ENCODE results near the gene SLC27A6.

SLC27A6 gene

DNA sequence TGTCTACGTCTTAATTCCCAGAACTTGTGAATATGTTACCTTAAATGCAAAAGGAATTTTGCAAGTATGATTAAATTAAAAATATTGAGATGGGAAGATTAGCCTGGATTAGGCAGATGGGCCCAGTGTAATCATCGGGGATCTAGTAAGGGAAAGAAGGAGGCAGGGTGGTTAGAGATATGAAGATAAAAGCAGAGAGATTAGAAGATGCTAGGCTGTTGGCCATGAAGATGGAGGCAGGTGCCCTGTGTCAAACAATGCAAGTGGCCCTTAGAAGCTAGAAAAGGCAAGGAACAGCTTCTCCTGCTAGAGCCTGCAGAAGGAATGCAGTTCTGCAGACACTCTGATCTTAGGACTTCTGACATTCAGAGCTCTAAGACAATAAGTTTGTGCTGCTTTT, 100.4 kb downstream of the SLC27A6 start:
- DNase-seq = no peak

DNA sequence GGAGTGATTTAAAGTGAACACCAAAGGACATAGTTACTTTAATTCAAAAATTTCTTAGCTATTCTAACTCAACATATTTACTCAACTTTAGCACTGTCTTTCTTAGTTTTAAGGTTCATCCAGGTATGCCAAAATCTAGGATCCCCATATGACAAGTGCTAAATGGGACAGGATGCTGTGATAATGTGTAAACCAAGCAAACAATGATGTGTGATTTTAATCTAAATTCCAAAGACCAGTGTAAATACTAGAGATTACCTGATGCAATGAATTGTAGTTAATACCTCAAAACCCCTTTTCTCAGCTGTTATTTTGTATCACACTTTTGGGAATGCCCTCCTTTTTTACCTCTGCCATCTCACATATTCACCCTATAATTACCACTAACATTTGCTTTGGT, 102.5 kb downstream of the SLC27A6 start:
- no peak for DNase-seq

DNA sequence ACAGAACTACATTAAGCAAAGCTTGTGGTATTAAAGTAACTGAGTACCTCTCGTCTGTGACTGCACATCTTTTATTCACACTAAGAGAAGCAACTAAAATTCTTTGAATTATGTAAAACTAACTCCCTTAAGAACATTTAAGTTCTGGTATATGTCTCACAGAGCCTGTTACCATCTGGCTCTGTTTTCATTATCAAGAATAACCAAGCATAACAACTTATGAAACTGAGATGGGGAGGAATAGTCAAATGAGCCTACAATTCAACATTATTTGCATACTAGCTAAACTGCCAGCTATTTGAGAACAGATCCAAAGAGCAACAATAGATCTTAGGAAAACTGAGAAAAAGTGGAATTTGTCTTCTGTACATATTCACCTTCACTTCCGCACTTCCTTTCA, 104.0 kb downstream of the SLC27A6 start:
- no peak for DNase-seq

DNA sequence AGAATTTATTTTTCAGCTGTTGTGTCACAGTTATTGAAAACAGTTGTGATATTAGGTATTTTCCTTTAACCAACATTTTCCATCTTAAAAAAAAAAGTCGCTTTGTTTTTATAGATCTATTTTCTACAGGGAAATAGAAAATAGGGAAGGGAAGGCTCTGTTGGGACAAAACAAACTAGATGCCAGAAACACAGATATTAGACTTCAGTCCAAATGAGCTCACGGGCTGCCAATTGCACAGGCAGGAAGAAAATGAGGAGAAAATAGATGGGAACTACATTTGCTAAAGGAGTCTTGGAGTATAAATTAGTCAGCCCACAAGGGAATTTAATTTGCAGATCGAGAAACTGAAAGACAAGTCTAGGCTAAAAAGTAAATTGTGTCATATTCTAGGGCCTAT, 107.8 kb downstream of the SLC27A6 start:
- no peak for DNase-seq

DNA sequence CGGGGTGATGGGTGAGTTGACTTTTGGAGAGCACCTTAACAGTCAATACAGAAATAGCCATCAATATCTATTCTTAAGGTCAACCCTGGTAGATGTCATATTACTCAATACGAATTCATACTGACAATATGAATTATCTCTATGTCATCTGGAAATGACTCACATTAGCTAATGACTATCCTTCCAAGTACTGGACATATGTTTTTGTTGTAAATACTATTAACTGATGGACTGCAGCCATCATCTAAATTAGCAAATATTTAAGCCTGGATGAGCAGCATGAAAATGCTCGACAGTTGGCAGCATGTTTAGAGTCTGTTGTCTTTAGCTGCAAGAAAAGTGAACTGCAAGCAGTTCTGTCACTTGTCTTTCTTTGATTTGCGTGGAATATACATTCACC, 109.6 kb downstream of the SLC27A6 start:
- DNase-seq = no peak

DNA sequence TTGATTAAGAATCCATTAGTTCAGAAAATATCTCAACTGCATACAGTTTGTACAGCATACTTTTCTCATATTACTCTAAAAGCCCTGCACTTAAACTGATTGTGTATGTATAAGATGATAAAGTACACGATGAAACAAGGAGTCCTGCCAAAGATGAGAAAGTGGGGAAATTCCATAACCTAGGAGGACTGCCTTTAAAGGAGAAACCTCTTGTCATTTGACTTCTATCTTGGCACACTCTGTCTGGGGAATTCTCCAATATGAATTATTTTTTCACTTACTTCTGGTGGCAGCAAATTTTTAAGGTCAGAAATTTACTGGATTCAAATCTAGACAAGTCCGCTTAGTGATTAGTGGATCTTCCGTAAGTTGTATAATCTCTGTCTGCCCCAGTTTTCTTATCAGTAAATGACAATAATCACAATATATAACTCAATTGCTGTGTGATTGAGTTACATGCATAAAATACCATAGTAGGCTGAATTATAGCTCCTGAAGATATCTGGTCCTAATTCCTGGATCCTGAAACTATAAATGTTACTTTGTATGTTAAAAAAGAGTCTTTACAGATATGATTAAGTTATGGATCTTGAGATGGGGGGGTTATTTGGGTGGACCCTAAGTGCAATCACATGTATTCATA, 112.3 kb downstream of the SLC27A6 start:
- DNase-seq = no peak

DNA sequence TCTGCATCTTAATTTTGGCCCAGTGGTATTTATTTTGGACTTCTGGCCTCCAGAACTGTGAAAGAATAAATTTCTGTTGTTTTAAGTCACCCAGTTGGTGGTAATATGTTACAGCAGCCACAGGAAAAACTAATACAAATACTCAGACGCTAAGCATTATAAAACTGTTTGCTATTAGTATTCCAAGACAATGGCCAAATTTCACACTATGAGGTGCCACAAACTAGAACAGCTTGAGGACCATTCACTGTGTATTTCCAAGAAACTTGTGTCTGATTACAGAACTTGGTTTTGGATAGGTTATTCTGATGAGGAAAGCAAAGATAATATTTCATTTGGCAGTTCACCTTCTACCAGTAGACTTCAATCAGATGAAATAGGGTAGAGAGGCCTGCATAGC, 113.0 kb downstream of the SLC27A6 start:
- DNase-seq = no peak

DNA sequence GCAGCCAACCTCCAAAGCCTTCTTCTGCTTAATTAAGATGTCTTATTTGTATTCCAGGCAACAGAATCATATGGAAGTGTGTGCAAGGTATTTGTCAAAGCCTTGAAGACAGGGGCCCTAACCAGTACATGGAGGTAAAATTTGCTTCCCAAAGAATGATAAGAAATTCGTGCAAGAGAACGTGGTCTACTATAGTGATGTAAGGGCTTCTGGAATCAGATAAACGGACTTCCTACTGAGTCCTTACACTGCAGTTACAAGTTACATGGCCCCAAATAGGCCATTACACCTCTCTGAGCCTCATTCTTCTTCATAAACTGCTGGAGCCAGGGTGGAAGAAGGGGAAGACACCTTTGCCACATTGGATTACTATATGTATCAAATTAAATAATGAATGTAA, 113.4 kb downstream of the SLC27A6 start:
- no peak for DNase-seq

DNA sequence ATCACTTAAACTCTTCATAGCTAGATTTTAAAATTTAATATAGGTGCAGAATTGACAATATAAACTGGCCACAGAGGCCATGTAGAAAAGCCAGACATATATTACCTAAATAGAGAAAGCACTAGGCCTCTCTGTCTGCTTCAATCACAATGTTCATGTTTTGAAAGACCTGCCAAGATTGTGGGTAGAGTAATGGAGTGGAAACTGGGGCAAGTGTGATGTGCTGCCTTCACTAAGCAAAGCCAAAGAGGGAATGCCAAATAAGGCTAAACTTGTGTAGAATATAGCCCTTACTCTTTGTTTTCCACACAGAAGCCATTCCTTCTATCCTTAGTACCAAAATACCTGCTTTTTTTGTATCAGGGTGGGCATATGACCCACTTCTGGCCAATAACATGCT, 114.2 kb downstream of the SLC27A6 start:
- DNase-seq = no peak

DNA sequence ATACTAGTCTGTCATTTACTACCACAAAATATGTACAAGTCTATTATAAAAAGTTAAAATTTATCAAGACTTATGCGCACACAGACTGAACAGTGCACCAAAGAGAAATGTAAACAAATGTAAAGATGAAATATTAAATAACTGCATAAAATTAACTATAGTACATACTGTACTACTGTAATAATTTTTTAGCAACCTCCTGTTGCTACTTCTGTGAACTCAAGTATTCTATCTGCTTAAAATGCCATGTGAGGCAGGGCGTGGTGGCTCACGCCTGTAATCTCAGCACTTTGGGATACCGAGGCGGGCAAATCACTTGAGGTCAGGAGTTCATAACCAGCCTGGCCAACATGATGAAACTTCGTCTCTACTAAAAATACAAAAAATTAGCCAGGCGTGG, 115.5 kb downstream of the SLC27A6 start:
- DNase-seq = no peak

DNA sequence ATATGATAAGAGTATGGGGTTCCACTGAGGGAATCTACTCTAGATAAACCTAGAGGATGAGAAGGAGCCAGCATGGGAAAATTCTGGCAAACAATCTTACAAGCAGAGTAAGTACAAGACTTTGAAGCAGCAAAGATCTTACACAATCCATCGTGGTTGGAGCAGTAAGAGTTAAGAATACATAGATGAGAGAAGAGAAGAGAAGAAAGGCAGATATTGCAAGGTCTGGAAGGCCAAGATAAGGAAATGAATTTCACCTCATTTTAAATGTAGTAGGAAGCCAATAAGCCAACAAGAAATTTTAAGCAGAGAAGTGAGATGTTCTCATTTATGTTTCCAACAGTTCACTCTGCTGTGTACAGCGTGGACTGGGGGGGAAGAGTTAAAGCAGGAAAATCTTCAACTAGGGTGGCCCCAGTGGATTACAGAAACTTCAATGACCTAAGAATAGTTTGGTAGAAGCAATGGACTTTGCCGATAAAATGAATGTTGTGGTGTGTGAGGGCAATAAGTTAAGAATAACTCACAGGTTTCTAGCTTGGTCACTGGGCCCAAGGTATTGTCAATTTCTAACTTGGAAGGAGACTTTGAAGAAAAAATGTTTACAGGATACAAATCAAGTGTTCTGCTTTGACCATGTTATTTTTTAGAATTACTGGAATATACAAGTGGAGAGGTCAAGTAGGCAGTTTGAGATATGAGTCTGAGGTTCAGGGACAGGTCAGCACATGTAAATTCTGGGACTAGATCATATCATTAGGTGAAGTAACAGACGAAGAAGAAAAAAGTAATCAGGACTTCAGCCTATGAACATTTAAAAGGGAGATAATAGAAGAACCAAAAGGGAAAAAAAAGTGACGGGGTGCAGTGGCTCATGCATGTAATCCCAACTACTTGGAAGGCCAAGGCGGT, 117.2 kb downstream of the SLC27A6 start:
- DNase-seq = no peak
